SH-SY5Y (cell line): ENCODE results near the gene NAB2.

Experiments
- GATA2 ChIP-seq: IDR thresholded peaks from 2 replicates; pipeline ENCODE4 v1.6.1; 2011; ENCODE audit warnings: mild to moderate bottlenecking, low read depth, low read length
- GATA3 ChIP-seq: IDR thresholded peaks from 2 replicates; pipeline ENCODE4 v1.6.1; 2011; ENCODE audit warnings: low read depth, mild to moderate bottlenecking, low read length, moderate library complexity

DNA sequence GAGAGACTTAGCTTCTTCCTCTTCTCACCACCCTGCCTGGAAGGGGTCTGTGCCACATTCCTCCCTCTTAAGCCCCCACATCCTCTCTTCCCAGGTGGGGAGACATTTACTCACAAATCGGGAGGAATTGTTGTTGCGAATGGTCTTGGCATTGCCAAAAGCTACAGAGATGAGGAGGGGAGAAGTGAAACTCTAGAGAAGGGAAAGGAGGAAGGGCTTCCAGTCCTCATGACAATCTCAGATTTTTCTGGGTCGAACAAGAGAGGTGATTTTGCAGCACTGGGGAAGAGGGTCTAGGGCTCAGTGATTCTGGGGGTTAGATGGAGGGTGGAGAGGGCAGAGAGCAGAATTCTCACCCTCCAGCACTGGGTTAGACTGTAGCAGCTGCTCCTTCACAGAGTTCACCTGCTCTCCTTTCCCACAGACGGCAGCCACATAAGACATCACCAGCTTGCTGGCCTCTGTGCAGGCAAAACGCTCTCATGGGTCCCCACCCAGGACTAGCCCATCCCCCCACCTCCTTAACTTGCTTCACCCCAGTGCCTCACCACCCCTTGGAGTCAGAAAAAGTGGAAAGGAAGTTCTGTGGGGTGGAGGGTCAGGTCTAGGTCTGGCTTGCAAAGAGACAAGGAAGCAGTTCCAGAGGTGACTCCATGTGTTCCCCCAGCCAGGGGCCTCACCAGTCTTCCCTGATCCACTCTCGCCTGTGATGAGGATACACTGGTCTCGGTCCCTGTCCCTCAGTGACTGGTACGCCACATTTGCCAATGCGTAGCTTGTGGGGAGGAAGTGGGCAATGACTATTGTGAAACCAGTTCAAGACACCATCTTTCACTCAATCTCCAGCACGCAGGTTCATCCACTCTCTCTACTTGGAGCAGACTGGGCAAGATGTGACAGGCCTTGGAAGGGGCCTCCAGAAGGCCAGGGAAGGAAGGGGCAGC lies 41.7 kb upstream of the NAB2 start:
- TF ChIP-seq GATA3 (no peak), GATA2 (no peak)
